BLaER1 (cell line): Measurements from ENCODE around the gene ZBTB46.
"Not testable (repeated sequence)": the region's sequence is repeated elsewhere in the genome, so short reads cannot be mapped to it uniquely, and the experiment has no call there.

Experiments
- H3K27ac ChIP-seq: shearing (Covaris generic); formaldehyde crosslinking; 2 replicates; pipeline ENCODE4 v1.8.1; 2022
- H3K27me3 ChIP-seq: shearing (Covaris generic); formaldehyde crosslinking; 2 replicates; pipeline ENCODE4 v1.8.1; 2022
- H3K36me3 ChIP-seq: shearing (Covaris generic); formaldehyde crosslinking; 2 replicates; pipeline ENCODE4 v1.8.1; 2022
- H3K4me1 ChIP-seq: shearing (Covaris generic); formaldehyde crosslinking; 2 replicates; pipeline ENCODE4 v1.8.1; 2022
- H3K4me2 ChIP-seq: shearing (Covaris generic); formaldehyde crosslinking; 2 replicates; pipeline ENCODE4 v1.8.1; 2022
- H3K4me3 ChIP-seq: shearing (Covaris generic); formaldehyde crosslinking; 2 replicates; pipeline ENCODE4 v1.8.1; 2022
- H3K9ac ChIP-seq: shearing (Covaris generic); formaldehyde crosslinking; 2 replicates; pipeline ENCODE4 v1.8.1; 2022
- H3K9me3 ChIP-seq: shearing (Covaris generic); formaldehyde crosslinking; 2 replicates; pipeline ENCODE4 v1.8.1; 2022
- H4K20me1 ChIP-seq: shearing (Covaris generic); formaldehyde crosslinking; 2 replicates; pipeline ENCODE4 v1.8.1; 2022
- Cebpa-rat ChIP-seq: shearing (Covaris generic); IDR thresholded peaks from 2 replicates; pipeline ENCODE4 v1.8.1; 2022

ZBTB46 gene

GRCh38 chr20:63734111-63734945, 96.7 kb downstream of the ZBTB46 start:
- H3K36me3 ChIP-seq, result peaks cover 29% of the 10 kb centered on the region
- peaks cover 23% of the 10 kb centered on the region for H4K20me1 ChIP-seq
- H3K4me1 ChIP-seq, result peaks cover 95% of the 10 kb centered on the region
- no peak overlapping the region for H3K4me3 ChIP-seq
- H3K9me3 ChIP-seq, result no peaks in the 10 kb centered on the region
- peak overlapping the region; percentile 99 for H3K4me2 ChIP-seq
- no peak overlapping the region for H3K9ac ChIP-seq
- H3K27ac ChIP-seq, result peak overlapping the region; percentile 85
- no peaks in the 10 kb centered on the region for H3K27me3 ChIP-seq
- TF ChIP-seq Cebpa-rat, result no peak

GRCh38 chr20:63733579-63734081, 97.4 kb downstream of the ZBTB46 start:
- Histone ChIP-seq H3K36me3 (peaks cover 29% of the 10 kb centered on the region), H3K27ac (peak overlapping the region; percentile 85), H3K9me3 (no peaks in the 10 kb centered on the region), H4K20me1 (peaks cover 17% of the 10 kb centered on the region), H3K4me1 (peaks cover 95% of the 10 kb centered on the region), H3K4me3 (no peak overlapping the region), H3K4me2 (peak overlapping the region; percentile 99), H3K9ac (0 out of 2 replicates have a peak overlapping the region, but pooled peaks have one; percentile 29), H3K27me3 (no peaks in the 10 kb centered on the region)
- no peak for TF ChIP-seq Cebpa-rat

- peaks cover 29% of the 10 kb centered on the region for H3K36me3 ChIP-seq
- H4K20me1 ChIP-seq, result peaks cover 12% of the 10 kb centered on the region
- peak overlapping the region; percentile 85 for H3K27ac ChIP-seq
Measured at GRCh38 chr20:63733117-63733516, 97.9 kb downstream of the ZBTB46 start.

GRCh38 chr20:63732118-63733095, 98.7 kb downstream of the ZBTB46 start:
- H3K9me3 ChIP-seq, result no peaks in the 10 kb centered on the region
- no peak for TF ChIP-seq Cebpa-rat
- H3K27me3 ChIP-seq, result no peaks in the 10 kb centered on the region
- 0 out of 2 replicates have a peak overlapping the region, but pooled peaks have one; percentile 29 for H3K9ac ChIP-seq
- peaks cover 99% of the 10 kb centered on the region for H3K4me1 ChIP-seq
- peaks cover 29% of the 10 kb centered on the region for H3K36me3 ChIP-seq
- H3K27ac ChIP-seq, result peak overlapping the region; percentile 85; the same call in 1 of the 2 replicates
- H4K20me1 ChIP-seq, result peaks cover 10% of the 10 kb centered on the region
- peak overlapping the region; percentile 81 for H3K4me2 ChIP-seq
- no peak overlapping the region for H3K4me3 ChIP-seq

More at GRCh38 chr20:63733117-63733516, 97.9 kb downstream of the ZBTB46 start:
- Histone ChIP-seq H3K4me2 (peak overlapping the region; percentile 51), H3K9me3 (no peaks in the 10 kb centered on the region), H3K4me1 (peaks cover 95% of the 10 kb centered on the region), H3K9ac (0 out of 2 replicates have a peak overlapping the region, but pooled peaks have one; percentile 29), H3K27me3 (no peaks in the 10 kb centered on the region), H3K4me3 (no peak overlapping the region)
- TF ChIP-seq Cebpa-rat, result no peak

GRCh38 chr20:63731410-63731809, 99.7 kb downstream of the ZBTB46 start:
- TF ChIP-seq Cebpa-rat, result no peak
- Histone ChIP-seq H3K9me3 (peaks cover 9% of the 10 kb centered on the region), H3K4me2 (peak overlapping the region; percentile 81), H3K9ac (peak overlapping the region; percentile 27; the same call in 1 of the 2 replicates), H3K27me3 (no peaks in the 10 kb centered on the region), H3K4me3 (0 out of 2 replicates have a peak overlapping the region, but pooled peaks have one; percentile 22), H4K20me1 (peaks cover 10% of the 10 kb centered on the region), H3K4me1 (peaks cover 96% of the 10 kb centered on the region), H3K27ac (peak overlapping the region; percentile 90), H3K36me3 (peaks cover 38% of the 10 kb centered on the region)

- Histone ChIP-seq H3K27ac (peak overlapping the region; percentile 90), H3K36me3 (peaks cover 45% of the 10 kb centered on the region), H3K4me2 (peak overlapping the region; percentile 81), H3K9ac (peak overlapping the region; percentile 27; the same call in 1 of the 2 replicates), H3K9me3 (peaks cover 20% of the 10 kb centered on the region), H3K4me1 (peaks cover 84% of the 10 kb centered on the region)
- H3K27me3 ChIP-seq, H3K4me3 ChIP-seq, H4K20me1 ChIP-seq: not testable (repeated sequence)
Measured at GRCh38 chr20:63730189-63730733, 100.8 kb downstream of the ZBTB46 start.

GRCh38 chr20:63722967-63723622, 108.0 kb downstream of the ZBTB46 start:
- not testable (repeated sequence) for H3K27ac ChIP-seq, H3K9ac ChIP-seq, H3K27me3 ChIP-seq, H3K4me2 ChIP-seq, H3K4me3 ChIP-seq
- Histone ChIP-seq H3K4me1 (peaks cover 13% of the 10 kb centered on the region), H4K20me1 (peaks cover 22% of the 10 kb centered on the region; the same call in 1 of the 2 replicates), H3K36me3 (peaks cover 88% of the 10 kb centered on the region), H3K9me3 (peaks cover 52% of the 10 kb centered on the region)

- Histone ChIP-seq H3K27ac (no peak overlapping the region), H4K20me1 (peaks cover 37% of the 10 kb centered on the region; the same call in 1 of the 2 replicates), H3K9me3 (peaks cover 43% of the 10 kb centered on the region), H3K4me3 (no peak overlapping the region), H3K9ac (no peak overlapping the region), H3K27me3 (no peaks in the 10 kb centered on the region), H3K36me3 (peaks cover 96% of the 10 kb centered on the region), H3K4me2 (no peak overlapping the region), H3K4me1 (no peaks in the 10 kb centered on the region)
- TF ChIP-seq Cebpa-rat, result no peak
Measured at GRCh38 chr20:63718996-63719395, 112.1 kb downstream of the ZBTB46 start.

- no peak overlapping the region for H3K4me2 ChIP-seq
- peaks cover 17% of the 10 kb centered on the region for H3K4me1 ChIP-seq
- H4K20me1 ChIP-seq, result peaks cover 32% of the 10 kb centered on the region
- peak overlapping the region; percentile 30; the same call in 1 of the 2 replicates for H3K4me3 ChIP-seq
- H3K27ac ChIP-seq, result no peak overlapping the region
- peaks cover 46% of the 10 kb centered on the region for H3K9me3 ChIP-seq
- H3K36me3 ChIP-seq, result peaks cover 99% of the 10 kb centered on the region
- no peak for TF ChIP-seq Cebpa-rat
- no peak overlapping the region for H3K9ac ChIP-seq
- H3K27me3 ChIP-seq, result no peaks in the 10 kb centered on the region
Measured at GRCh38 chr20:63714858-63715257, 116.2 kb downstream of the ZBTB46 start.
